Pancreas (tissue), 10 donors: ENCODE measurements around the gene ARIH2. TPM values are rescaled to one million over a fixed set of nuclear protein-coding genes. Genes with fewer than 3 reads are reported as not detected.

Source experiments
- ATAC-seq, 4 donors: fragments of 200-7000 bp; cut with Tn5 transposase; one replicate each; pipeline versions ENCODE4 v1.8.0 to v1.9.1; 2020; ENCODE audit warnings: mild to moderate bottlenecking in 4 of 4, moderate library complexity in 4 of 4
- DNase-seq, 6 donors: peaks; one replicate each; pipeline ENCODE4 v3.0.0-alpha.2; 2020
- FAIRE-seq: peaks from 2 replicates; lab custom pipeline; 2012; peaks lifted over from hg19 to GRCh38; lab: Jason Lieb, UNC
- H3K27ac ChIP-seq, 4 donors: fragments of 200-600 bp; sonication (generic); 1 replicate in 3 of 4; 2 replicates in 1 of 4; pipeline versions ENCODE4 v1.5.0 to v1.8.0; 2020
- H3K27me3 ChIP-seq, 4 donors: fragments of 200-600 bp; one replicate each; pipeline ENCODE4 v1.8.0; 2021
- H3K36me3 ChIP-seq, 3 donors: fragments of 200-600 bp; sonication (generic) in 1 of 3; one replicate each; pipeline versions ENCODE4 v1.5.0 to v1.8.0; 2020 to 2021
- H3K4me1 ChIP-seq, 3 donors: fragments of 200-600 bp; one replicate each; pipeline ENCODE4 v1.8.0; 2021
- H3K4me3 ChIP-seq, 4 donors: fragments of 200-600 bp; sonication (generic) in 2 of 4; one replicate each; pipeline versions ENCODE4 v1.5.0 to v1.8.0; 2020 to 2021
- H3K9me3 ChIP-seq, 4 donors: fragments of 200-600 bp; one replicate each; pipeline ENCODE4 v1.8.0; 2021
- WGBS, 2 donors: extraction: QIAGEN DNeasy Blood & Tissue Kit; methylation state at CpG; one replicate each; pipeline ENCODE4 v1.1.7; 2013; 5-methylcytosine and 5-hydroxymethylcytosine counted together
- intact Hi-C, 3 donors: fragments of 100-400 bp; cut with DNase I; formaldehyde crosslinking; loops; one replicate each; pipeline versions ENCODE4 v1.11.1 to v1.14.2; 2022
- polyA plus RNA-seq, 2 donors: library from polyadenylated mRNA; stranded (reverse); fragments of 200-250 nt; gene quantifications; one replicate each; pipeline ENCODE4 v1.2.3, GENCODE V29; 2013
- total RNA-seq, 6 donors: library from RNA; stranded (reverse); fragmentation: NEBNext Ultra II Directional in 4 of 6; extraction: Animal tissue kit (Norgen Biotek cat#: 25700) in 4 of 6; gene quantifications; one replicate each; pipeline versions ENCODE4 v1.2.1 to v1.2.4, GENCODE V29; 2021 to 2023
- TF ChIP-seq, protein P1 (sequence below), 4 donors: fragments of 200-600 bp; sonication (generic) in 3 of 4; IDR thresholded peaks; one replicate each; pipeline versions ENCODE4 v1.5.0 to v1.8.0; 2021; ENCODE audit warnings: antibody characterized with exemption in 4 of 4
- donor health status: healthy with polysubstance abuse.
- donor health status: DM: no; HTN: no; CAD: no; lungs with moderate emphysema.
- donor health status: DM: no; HTN: no; CAD: no.
- donor health status: control.
- donor health status: control.
- donor health status: Bipolar disorder and iron deficiency.
- donor health status: DM: yes; HTN: yes; CAD: no.
- donor health status: DM: no; HTN: no; CAD: no.
- donor health status: DM: no; HTN: no; CAD: no.
- donor health status: DM: yes; HTN: yes; CAD: no.

ARIH2 gene
- total and polyA plus RNA-seq, 8 donors, result 33.3 to 53.6 (median 41.6) TPM

DNA sequence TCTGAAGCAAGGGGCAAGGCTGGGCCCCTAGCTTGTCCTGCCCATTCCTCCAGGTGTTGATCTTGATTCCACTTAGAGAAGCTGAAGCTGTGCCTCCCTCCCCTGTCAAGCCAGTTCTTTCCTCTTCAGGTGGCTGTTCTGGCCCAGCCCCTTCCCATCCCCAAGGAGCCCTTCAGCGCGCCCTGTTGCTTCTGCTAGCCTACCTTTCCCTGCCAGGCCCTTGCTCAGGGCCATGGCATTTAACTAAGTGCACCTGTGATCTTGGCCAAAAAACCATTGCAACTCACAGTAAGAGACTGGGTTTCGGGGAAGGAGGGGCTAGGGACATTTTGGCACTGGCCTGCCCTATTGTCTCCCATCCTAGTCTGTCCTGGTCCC, 86.7 kb downstream of the ARIH2 start:
- peaks cover 0 to 12% (median 0%) of the 10 kb centered on the region in 3 donors for H3K4me1 ChIP-seq
- no peak overlapping the region for H3K27ac ChIP-seq
- no peak for FAIRE-seq

DNA sequence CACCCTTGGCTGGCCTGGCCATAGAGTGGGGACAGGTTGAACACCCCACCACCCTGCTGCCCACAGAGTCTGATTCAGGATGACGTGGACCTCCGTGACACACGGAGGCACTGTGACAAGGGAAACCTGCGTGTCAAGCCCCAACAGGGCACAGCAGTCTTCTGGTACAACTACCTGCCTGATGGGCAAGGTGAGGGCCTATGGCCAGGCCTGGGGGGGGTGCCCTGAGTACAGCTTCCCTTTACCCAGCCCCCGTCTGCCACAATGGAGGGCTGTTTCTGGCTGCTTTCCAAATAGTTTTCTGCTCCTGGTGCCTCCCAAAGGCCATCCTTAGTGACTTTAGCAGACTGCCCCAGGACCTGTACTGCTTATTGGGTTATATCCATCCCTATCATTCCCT, 87.4 kb downstream of the ARIH2 start:
- intact Hi-C loops, result no loop called here
- H3K36me3 ChIP-seq, result no peaks in the 10 kb centered on the region
- FAIRE-seq, result no peak
- TF ChIP-seq, protein P1, sequence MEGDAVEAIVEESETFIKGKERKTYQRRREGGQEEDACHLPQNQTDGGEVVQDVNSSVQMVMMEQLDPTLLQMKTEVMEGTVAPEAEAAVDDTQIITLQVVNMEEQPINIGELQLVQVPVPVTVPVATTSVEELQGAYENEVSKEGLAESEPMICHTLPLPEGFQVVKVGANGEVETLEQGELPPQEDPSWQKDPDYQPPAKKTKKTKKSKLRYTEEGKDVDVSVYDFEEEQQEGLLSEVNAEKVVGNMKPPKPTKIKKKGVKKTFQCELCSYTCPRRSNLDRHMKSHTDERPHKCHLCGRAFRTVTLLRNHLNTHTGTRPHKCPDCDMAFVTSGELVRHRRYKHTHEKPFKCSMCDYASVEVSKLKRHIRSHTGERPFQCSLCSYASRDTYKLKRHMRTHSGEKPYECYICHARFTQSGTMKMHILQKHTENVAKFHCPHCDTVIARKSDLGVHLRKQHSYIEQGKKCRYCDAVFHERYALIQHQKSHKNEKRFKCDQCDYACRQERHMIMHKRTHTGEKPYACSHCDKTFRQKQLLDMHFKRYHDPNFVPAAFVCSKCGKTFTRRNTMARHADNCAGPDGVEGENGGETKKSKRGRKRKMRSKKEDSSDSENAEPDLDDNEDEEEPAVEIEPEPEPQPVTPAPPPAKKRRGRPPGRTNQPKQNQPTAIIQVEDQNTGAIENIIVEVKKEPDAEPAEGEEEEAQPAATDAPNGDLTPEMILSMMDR (IDR thresholded peaks at IDR 0.05), result no peak
- H3K4me1 ChIP-seq, result peaks cover 0 to 12% (median 0%) of the 10 kb centered on the region in 3 donors
- peak overlapping the region; percentile 82 to 96 (median 88) for H3K27ac ChIP-seq
- peak overlapping the region in 1 of 4 donors; percentile 57 for H3K4me3 ChIP-seq
- no peaks in the 10 kb centered on the region for H3K27me3 ChIP-seq
- 94 to 95% methylated on average over 5 of the region's 5 CpGs for WGBS, 2 donors
- no peaks in the 10 kb centered on the region for H3K9me3 ChIP-seq
- DNase-seq, result peak in 1 of 6 donors; percentile 56
- ATAC-seq, result no peak

More for the DNA sequence above, 86.7 kb downstream of the ARIH2 start:
- intact Hi-C loops, result no loop called here
- H3K4me3 ChIP-seq, result no peak overlapping the region
- no peaks in the 10 kb centered on the region for H3K36me3 ChIP-seq
- no peak for ATAC-seq
- no peaks in the 10 kb centered on the region for H3K27me3 ChIP-seq
- no peak for DNase-seq
- TF ChIP-seq, protein P1 (IDR thresholded peaks at IDR 0.05), result no peak
- no peaks in the 10 kb centered on the region for H3K9me3 ChIP-seq
- 95 to 99% methylated on average over 3 of the region's 3 CpGs for WGBS, 2 donors

DNA sequence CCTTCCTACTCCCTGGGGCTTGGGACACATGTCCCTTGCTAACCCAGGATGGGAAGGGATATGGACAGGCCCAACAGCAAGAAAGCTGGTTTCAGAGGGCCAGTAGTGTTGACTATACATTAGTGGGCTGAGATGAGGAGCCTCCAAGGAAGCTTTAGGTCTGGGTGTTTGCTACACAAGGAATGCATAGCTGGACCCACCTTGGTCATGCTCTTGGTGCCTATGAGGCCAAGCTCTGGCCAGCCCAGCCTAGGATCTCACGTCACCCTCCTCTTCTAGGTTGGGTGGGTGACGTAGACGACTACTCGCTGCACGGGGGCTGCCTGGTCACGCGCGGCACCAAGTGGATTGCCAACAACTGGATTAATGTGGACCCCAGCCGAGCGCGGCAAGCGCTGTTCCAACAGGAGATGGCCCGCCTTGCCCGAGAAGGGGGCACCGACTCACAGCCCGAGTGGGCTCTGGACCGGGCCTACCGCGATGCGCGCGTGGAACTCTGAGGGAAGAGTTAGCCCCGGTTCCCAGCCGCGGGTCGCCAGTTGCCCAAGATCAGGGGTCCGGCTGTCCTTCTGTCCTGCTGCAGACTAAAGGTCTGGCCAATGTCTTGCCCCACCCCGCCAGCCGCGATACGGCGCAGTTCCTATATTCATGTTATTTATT, 87.9 kb downstream of the ARIH2 start:
- no peaks in the 10 kb centered on the region for H3K27me3 ChIP-seq
- H3K27ac ChIP-seq, result peak overlapping the region; percentile 82 to 96 (median 88)
- H3K9me3 ChIP-seq, result no peaks in the 10 kb centered on the region
- TF ChIP-seq, protein P1 (IDR thresholded peaks at IDR 0.05), result no peak
- ATAC-seq (peak; percentile 8 to 24 (median 12)), DNase-seq (peak in 4 of 6 donors; percentile 53 to 72 (median 62)), FAIRE-seq (no peak)
- H3K4me1 ChIP-seq, result peaks cover 0 to 12% (median under 1%) of the 10 kb centered on the region in 3 donors
- 1 to 2% methylated on average over 27 to 32 of the region's 32 CpGs for WGBS, 2 donors
- H3K4me3 ChIP-seq, result peak overlapping the region; percentile 57 to 75 (median 60)
- intact Hi-C loops, result no loop called here
- no peaks in the 10 kb centered on the region for H3K36me3 ChIP-seq

DNA sequence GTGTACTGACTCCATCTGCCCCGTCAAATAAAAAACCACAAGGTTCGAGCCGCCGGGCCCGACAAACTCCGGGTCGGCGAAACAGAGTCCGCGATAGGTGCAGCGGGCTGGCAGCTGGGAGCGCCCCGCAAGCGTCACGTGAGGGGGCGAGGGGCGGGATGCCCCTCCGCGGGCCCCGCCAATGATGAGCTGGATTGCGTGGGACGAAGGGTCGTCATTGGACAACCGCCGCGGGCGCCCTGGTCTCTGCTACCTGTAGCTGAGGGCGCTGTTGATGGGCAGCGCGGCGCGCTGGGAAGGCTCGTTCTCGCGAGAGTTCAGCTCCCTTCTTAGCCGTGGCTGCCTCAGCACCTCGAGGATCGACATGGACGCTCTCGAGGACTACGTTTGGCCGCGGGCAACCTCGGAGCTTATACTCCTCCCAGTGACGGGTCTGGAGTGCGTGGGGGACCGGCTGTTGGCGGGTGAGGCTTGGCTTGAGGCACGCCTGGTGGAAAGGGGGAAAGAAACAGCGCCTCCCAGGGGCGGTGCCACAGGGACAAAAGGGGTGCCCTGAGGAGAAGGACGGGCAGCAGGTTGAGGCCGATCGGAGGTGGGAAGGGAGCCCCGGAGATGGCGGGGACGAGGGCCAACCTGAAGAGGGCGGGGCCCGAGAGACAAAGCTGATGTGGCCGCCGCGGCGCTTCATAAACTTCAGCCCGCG, 88.6 kb downstream of the ARIH2 start, which contains the start of gene WDR6:
WDR6 (plus strand) TSS at position 324 of the 703 bp plus-strand sequence; CDS start at position 365, 41 bp downstream.
- Histone ChIP-seq H3K4me3 (peak within 1 kb of the TSS; percentile 57 to 75 (median 60)), H3K4me1 (peaks cover 0 to 16% (median 7%) of the 10 kb centered on the region in 3 donors), H3K27me3 (no peaks in the 10 kb centered on the region), H3K27ac (peak within 1 kb of the TSS; percentile 82 to 96 (median 88)), H3K9me3 (no peaks in the 10 kb centered on the region), H3K36me3 (no peaks in the 10 kb centered on the region)
- ATAC-seq (peak; percentile 90 to 95 (median 91)), FAIRE-seq (no peak), DNase-seq (peak; percentile 97 to 99 (median 98))
- intact Hi-C loops, result no loop called here
- TF ChIP-seq, protein P1 (IDR thresholded peaks at IDR 0.05), result peak in 1 of 4 donors; percentile 17
- WGBS, 2 donors, result 0% methylated on average over 65 of the region's 65 CpGs
